HepG2 (cell line): ENCODE data around the gene PPP1R14D. TPM values are rescaled to one million over a fixed set of nuclear protein-coding genes. Genes with fewer than 3 reads are reported as not detected.
A peak's percentile ranks its signal among the peaks of the same experiment; 100 is the strongest.

ENCODE experiments used
- BRCA1 ChIP-seq: sonication (generic); formaldehyde crosslinking; IDR thresholded peaks from 2 replicates; pipeline ENCODE4 v1.4.0; 2020; ENCODE audit warnings: missing genetic modification reagents
- DR1 ChIP-seq: sonication (generic); formaldehyde crosslinking; IDR thresholded peaks from 2 replicates; pipeline ENCODE4 v1.8.0; 2021; ENCODE audit warnings: mild to moderate bottlenecking, missing genetic modification reagents, inconsistent platforms
- JUN ChIP-seq: sonication (generic); formaldehyde crosslinking; IDR thresholded peaks from 2 replicates; pipeline ENCODE4 v1.4.0; 2020; ENCODE audit warnings: mild to moderate bottlenecking, missing genetic modification reagents
- KMT2B ChIP-seq: IDR thresholded peaks from 2 replicates; pipeline ENCODE4 v1.6.1; 2016; ENCODE audit warnings: missing genetic modification reagents, missing compliant biosample characterization
- MAFG ChIP-seq: sonication (generic); formaldehyde crosslinking; IDR thresholded peaks from 2 replicates; pipeline ENCODE4 v1.5.1; 2020; ENCODE audit warnings: mild to moderate bottlenecking, missing genetic modification reagents
- PHF8 ChIP-seq: sonication (generic); formaldehyde crosslinking; IDR thresholded peaks from 2 replicates; pipeline ENCODE4 v1.5.0; 2020; ENCODE audit warnings: missing genetic modification reagents
- SOX6 ChIP-seq, 2 experiments: fragments of 450-650 bp in 1 of 2; sonication (generic) in 1 of 2; formaldehyde crosslinking in 1 of 2; IDR thresholded peaks; 2 replicates each; pipeline versions ENCODE4 v1.4.0 to v1.6.1; 2017 to 2020; ENCODE audit warnings: antibody characterized with exemption in 1 of 2, mild to moderate bottlenecking in 1 of 2, missing genetic modification reagents in 1 of 2
- TBX2 ChIP-seq: sonication (generic); formaldehyde crosslinking; IDR thresholded peaks from 2 replicates; pipeline ENCODE4 v1.5.0; 2020; ENCODE audit warnings: missing genetic modification reagents, mild to moderate bottlenecking, borderline replicate concordance
- TSC22D2 ChIP-seq: sonication (generic); formaldehyde crosslinking; IDR thresholded peaks from 2 replicates; pipeline ENCODE4 v1.5.1; 2020; ENCODE audit warnings: missing genetic modification reagents, mild to moderate bottlenecking, borderline replicate concordance
- YEATS2 ChIP-seq: sonication (generic); formaldehyde crosslinking; IDR thresholded peaks from 2 replicates; pipeline ENCODE4 v1.4.0; 2020; ENCODE audit warnings: missing genetic modification reagents, borderline replicate concordance
- ZBTB3 ChIP-seq: sonication (generic); formaldehyde crosslinking; IDR thresholded peaks from 2 replicates; pipeline ENCODE4 v1.4.0; 2020; ENCODE audit warnings: low read depth, mild to moderate bottlenecking, moderate library complexity, missing genetic modification reagents, borderline replicate concordance
- ZNF775 ChIP-seq: sonication (generic); formaldehyde crosslinking; IDR thresholded peaks from 2 replicates; pipeline ENCODE4 v1.4.0; 2020; ENCODE audit warnings: missing genetic modification reagents, mild to moderate bottlenecking, moderate library complexity, borderline replicate concordance
- ZNF891 ChIP-seq: sonication (generic); formaldehyde crosslinking; IDR thresholded peaks from 2 replicates; pipeline ENCODE4 v1.5.0; 2020; ENCODE audit warnings: mild to moderate bottlenecking, missing genetic modification reagents
- ZSCAN12 ChIP-seq: sonication (generic); formaldehyde crosslinking; IDR thresholded peaks from 2 replicates; pipeline ENCODE4 v1.9.0; 2021; ENCODE audit warnings: mild to moderate bottlenecking, missing genetic modification reagents
- polyA plus RNA-seq, 8 experiments: library from polyadenylated mRNA; depleted of rRNA in 3 of 8; stranded (reverse) in 7 of 8; unstranded in 1 of 8; fragments of >200 nt; fragmentation: Illumina TruSeq in 4 of 8; extraction: Trizol in 4 of 8; gene quantifications; 2 replicates each; pipeline versions ENCODE4 v1.2.1 to v1.2.3, GENCODE V29; 2011 to 2016; ENCODE audit warnings: low read depth in 4 of 8, missing spikeins in 1 of 8, mixed read lengths in 1 of 8; ENCODE audit not compliant: insufficient read depth in 1 of 8
- total RNA-seq, 5 experiments: library from RNA; depleted of rRNA; stranded (reverse); fragments of >200 nt; fragmentation: Illumina TruSeq; extraction: Trizol; gene quantifications; 2 replicates each; pipeline ENCODE4 v1.2.3, GENCODE V29; 2016; ENCODE audit warnings: low read depth in 1 of 5
- TF ChIP-seq, protein P1 (sequence below): IDR thresholded peaks from 2 replicates; pipeline ENCODE4 v1.6.1; 2016; ENCODE audit warnings: missing genetic modification reagents, missing compliant biosample characterization
- TF ChIP-seq, protein P2 (sequence below): sonication (generic); formaldehyde crosslinking; IDR thresholded peaks from 2 replicates; pipeline ENCODE4 v1.4.0; 2020; ENCODE audit warnings: missing genetic modification reagents, borderline replicate concordance
- TF ChIP-seq, protein P3 (sequence below): sonication (generic); formaldehyde crosslinking; IDR thresholded peaks from 2 replicates; pipeline ENCODE4 v1.4.0; 2020; ENCODE audit warnings: missing genetic modification reagents, borderline replicate concordance
- TF ChIP-seq, protein P4 (sequence below): sonication (generic); formaldehyde crosslinking; IDR thresholded peaks from 2 replicates; pipeline ENCODE4 v1.8.0; 2022; ENCODE audit warnings: missing genetic modification reagents, low read depth, mild to moderate bottlenecking, borderline replicate concordance
- TF ChIP-seq, protein P5 (sequence below): sonication (generic); formaldehyde crosslinking; IDR thresholded peaks from 2 replicates; pipeline ENCODE4 v1.4.0; 2020; ENCODE audit warnings: missing genetic modification reagents, borderline replicate concordance

PPP1R14D gene
- total and polyA plus RNA-seq, 2 of the 13 experiments (the other 11 are each of a cell fraction or from before 2014, with no cell fraction given), result 0.53 to 0.55 TPM

DNA sequence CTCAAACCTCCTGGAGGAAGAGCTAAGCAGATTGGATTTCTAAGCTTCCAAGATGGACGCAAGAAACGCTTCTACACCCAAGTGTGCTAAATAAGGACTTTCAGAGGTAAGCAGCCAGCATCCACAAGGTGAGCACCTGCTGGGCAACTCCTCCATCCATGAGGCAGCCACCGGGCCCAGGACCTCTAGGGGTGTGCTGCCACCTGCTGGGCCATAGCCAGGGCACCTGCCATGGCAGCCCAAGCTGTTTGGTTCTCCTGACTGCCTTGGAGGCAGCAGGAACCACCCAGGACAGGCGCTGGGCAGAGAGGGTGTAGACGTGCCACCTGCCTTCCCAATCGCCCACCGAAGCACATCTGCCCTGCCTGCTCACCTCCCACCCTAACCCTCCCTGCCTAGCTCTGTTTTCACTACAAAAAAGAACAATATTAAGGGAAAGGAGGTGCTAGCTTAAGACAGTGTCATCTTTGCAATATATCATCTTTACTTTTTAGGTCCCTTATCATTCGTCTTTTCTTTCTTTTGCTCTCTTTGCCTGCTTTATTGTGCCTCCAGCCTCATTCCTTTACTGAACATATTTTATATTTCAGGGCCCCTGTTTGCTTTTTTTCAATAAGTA lies 45.8 kb downstream of the PPP1R14D start (continued):
- peak; percentile 53; the same call in 1 of the 2 replicates for TF ChIP-seq TSC22D2 (CRISPR knock-in tag)
- TF ChIP-seq, protein P1, sequence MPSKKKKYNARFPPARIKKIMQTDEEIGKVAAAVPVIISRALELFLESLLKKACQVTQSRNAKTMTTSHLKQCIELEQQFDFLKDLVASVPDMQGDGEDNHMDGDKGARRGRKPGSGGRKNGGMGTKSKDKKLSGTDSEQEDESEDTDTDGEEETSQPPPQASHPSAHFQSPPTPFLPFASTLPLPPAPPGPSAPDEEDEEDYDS (CRISPR knock-in tag), result peak; percentile 47; the same call in 1 of the 2 replicates
- TF ChIP-seq ZBTB3 (CRISPR knock-in tag), result no peak
- TF ChIP-seq JUN, result no peak
- TF ChIP-seq TBX2 (CRISPR knock-in tag), result 0 out of 2 replicates have a peak, but pooled peaks have one; percentile 31
- peak; percentile 50; the same call in 1 of the 2 replicates for TF ChIP-seq YEATS2 (CRISPR knock-in tag)
- no peak for TF ChIP-seq SOX6 (IDR thresholded peaks at IDR 0.05)
- TF ChIP-seq SOX6 (CRISPR knock-in tag; IDR thresholded peaks at IDR 0.05), result peak; percentile 31; the same call in 1 of the 2 replicates
- TF ChIP-seq, protein P2, sequence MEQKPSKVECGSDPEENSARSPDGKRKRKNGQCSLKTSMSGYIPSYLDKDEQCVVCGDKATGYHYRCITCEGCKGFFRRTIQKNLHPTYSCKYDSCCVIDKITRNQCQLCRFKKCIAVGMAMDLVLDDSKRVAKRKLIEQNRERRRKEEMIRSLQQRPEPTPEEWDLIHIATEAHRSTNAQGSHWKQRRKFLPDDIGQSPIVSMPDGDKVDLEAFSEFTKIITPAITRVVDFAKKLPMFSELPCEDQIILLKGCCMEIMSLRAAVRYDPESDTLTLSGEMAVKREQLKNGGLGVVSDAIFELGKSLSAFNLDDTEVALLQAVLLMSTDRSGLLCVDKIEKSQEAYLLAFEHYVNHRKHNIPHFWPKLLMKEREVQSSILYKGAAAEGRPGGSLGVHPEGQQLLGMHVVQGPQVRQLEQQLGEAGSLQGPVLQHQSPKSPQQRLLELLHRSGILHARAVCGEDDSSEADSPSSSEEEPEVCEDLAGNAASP (CRISPR knock-in tag), result peak; percentile 51; the same call in 1 of the 2 replicates
- TF ChIP-seq ZNF775, result no peak
- TF ChIP-seq, protein P3, sequence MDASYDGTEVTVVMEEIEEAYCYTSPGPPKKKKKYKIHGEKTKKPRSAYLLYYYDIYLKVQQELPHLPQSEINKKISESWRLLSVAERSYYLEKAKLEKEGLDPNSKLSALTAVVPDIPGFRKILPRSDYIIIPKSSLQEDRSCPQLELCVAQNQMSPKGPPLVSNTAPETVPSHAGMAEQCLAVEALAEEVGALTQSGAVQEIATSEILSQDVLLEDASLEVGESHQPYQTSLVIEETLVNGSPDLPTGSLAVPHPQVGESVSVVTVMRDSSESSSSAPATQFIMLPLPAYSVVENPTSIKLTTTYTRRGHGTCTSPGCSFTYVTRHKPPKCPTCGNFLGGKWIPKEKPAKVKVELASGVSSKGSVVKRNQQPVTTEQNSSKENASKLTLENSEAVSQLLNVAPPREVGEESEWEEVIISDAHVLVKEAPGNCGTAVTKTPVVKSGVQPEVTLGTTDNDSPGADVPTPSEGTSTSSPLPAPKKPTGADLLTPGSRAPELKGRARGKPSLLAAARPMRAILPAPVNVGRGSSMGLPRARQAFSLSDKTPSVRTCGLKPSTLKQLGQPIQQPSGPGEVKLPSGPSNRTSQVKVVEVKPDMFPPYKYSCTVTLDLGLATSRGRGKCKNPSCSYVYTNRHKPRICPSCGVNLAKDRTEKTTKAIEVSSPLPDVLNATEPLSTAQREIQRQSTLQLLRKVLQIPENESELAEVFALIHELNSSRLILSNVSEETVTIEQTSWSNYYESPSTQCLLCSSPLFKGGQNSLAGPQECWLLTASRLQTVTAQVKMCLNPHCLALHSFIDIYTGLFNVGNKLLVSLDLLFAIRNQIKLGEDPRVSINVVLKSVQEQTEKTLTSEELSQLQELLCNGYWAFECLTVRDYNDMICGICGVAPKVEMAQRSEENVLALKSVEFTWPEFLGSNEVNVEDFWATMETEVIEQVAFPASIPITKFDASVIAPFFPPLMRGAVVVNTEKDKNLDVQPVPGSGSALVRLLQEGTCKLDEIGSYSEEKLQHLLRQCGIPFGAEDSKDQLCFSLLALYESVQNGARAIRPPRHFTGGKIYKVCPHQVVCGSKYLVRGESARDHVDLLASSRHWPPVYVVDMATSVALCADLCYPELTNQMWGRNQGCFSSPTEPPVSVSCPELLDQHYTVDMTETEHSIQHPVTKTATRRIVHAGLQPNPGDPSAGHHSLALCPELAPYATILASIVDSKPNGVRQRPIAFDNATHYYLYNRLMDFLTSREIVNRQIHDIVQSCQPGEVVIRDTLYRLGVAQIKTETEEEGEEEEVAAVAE (CRISPR knock-in tag), result 0 out of 2 replicates have a peak, but pooled peaks have one; percentile 31
- no peak for TF ChIP-seq BRCA1 (CRISPR knock-in tag)
- TF ChIP-seq, protein P4, sequence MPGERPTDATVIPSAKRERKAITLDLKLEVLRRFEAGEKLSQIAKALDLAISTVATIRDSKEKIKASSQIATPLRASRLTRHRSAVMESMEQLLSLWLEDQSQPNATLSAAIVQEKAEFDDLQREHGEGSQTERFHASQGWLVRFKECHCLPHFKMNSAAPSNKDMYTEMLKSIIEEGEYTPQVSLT (CRISPR knock-in tag), result no peak
- TF ChIP-seq ZSCAN12, result no peak
- no peak for TF ChIP-seq MAFG
- TF ChIP-seq KMT2B (CRISPR knock-in tag), result 0 out of 2 replicates have a peak, but pooled peaks have one; percentile 56
- no peak for TF ChIP-seq DR1 (CRISPR knock-in tag)
- TF ChIP-seq PHF8 (CRISPR knock-in tag), result peak; percentile 44; the same call in 1 of the 2 replicates
- TF ChIP-seq, protein P5, sequence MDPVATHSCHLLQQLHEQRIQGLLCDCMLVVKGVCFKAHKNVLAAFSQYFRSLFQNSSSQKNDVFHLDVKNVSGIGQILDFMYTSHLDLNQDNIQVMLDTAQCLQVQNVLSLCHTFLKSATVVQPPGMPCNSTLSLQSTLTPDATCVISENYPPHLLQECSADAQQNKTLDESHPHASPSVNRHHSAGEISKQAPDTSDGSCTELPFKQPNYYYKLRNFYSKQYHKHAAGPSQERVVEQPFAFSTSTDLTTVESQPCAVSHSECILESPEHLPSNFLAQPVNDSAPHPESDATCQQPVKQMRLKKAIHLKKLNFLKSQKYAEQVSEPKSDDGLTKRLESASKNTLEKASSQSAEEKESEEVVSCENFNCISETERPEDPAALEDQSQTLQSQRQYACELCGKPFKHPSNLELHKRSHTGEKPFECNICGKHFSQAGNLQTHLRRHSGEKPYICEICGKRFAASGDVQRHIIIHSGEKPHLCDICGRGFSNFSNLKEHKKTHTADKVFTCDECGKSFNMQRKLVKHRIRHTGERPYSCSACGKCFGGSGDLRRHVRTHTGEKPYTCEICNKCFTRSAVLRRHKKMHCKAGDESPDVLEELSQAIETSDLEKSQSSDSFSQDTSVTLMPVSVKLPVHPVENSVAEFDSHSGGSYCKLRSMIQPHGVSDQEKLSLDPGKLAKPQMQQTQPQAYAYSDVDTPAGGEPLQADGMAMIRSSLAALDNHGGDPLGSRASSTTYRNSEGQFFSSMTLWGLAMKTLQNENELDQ (CRISPR knock-in tag), result peak; percentile 52; the same call in 1 of the 2 replicates
- 0 out of 2 replicates have a peak, but pooled peaks have one; percentile 48 for TF ChIP-seq ZNF891
